ENCODE data around the gene SEMA3B.

SEMA3B gene

DNA sequence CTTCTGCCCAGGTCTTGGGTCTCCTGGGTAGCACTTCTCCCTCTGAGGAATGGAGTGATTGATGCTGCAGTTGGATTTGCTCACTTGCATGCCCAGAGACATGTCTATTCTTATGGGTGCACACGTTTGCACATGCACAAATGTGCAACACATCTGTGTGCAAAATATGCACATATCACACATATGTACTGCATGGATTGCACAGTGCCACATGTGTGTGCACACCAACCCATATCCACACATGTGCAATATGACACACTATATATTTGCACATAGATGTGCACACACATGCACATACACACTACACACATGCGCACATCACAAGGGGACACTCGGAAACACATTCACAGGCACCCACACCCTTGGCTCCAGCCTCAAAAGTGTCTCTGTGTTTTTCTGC lies 671 bp upstream of the SEMA3B start:
- DNase-seq (ENCODE audit: low spot score) = no peak
- Histone ChIP-seq H3K27ac (ENCODE audit: poor library complexity, severe bottlenecking) (peak overlapping the region; percentile 93), H3K27me3 (ENCODE audit: insufficient read depth, poor library complexity, severe bottlenecking) (no peaks in the 10 kb centered on the region), H3K4me1 (ENCODE audit: insufficient read depth, poor library complexity, severe bottlenecking) (peaks cover 43% of the 10 kb centered on the region), H3K9me3 (ENCODE audit: severe bottlenecking) (no peaks in the 10 kb centered on the region), H3K36me3 (ENCODE audit: low read depth) (peaks cover 15% of the 10 kb centered on the region), H3K4me3 (ENCODE audit: severe bottlenecking) (no peak overlapping the region)
- TF ChIP-seq, protein P1, sequence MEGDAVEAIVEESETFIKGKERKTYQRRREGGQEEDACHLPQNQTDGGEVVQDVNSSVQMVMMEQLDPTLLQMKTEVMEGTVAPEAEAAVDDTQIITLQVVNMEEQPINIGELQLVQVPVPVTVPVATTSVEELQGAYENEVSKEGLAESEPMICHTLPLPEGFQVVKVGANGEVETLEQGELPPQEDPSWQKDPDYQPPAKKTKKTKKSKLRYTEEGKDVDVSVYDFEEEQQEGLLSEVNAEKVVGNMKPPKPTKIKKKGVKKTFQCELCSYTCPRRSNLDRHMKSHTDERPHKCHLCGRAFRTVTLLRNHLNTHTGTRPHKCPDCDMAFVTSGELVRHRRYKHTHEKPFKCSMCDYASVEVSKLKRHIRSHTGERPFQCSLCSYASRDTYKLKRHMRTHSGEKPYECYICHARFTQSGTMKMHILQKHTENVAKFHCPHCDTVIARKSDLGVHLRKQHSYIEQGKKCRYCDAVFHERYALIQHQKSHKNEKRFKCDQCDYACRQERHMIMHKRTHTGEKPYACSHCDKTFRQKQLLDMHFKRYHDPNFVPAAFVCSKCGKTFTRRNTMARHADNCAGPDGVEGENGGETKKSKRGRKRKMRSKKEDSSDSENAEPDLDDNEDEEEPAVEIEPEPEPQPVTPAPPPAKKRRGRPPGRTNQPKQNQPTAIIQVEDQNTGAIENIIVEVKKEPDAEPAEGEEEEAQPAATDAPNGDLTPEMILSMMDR (IDR thresholded peaks at IDR 0.05; ENCODE audit: poor library complexity, severe bottlenecking) = no peak
- ATAC-seq (ENCODE audit: low read depth) = no peak

DNA sequence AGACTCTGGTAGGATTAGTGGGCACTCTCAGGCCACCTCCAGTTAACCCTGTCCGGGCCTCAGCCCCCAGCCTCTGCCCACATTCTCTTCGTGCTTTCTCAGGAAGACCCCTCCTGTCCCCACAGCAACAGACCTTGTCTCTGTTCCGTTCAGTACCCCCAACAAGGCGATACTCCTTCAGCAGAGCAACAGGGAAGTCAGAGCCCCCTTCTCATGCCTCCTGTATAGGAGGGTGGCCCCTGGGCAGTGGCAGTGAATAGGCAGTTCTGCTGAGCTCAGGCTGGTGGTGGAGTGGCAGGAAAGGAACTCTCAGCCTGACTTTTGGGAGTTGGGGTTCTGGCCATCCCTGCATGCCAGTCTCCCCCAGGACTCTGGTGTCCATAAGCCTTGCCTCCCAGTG lies 513 bp downstream of the SEMA3B start:
- peaks cover 27% of the 10 kb centered on the region for H3K36me3 ChIP-seq (ENCODE audit: low read depth)
- peak overlapping the region; percentile 45 for H3K4me3 ChIP-seq (ENCODE audit: severe bottlenecking)
- ATAC-seq (ENCODE audit: low read depth) (no peak), DNase-seq (ENCODE audit: low spot score) (no peak)
- no peaks in the 10 kb centered on the region for H3K9me3 ChIP-seq (ENCODE audit: severe bottlenecking)
- peak overlapping the region; percentile 93 for H3K27ac ChIP-seq (ENCODE audit: poor library complexity, severe bottlenecking)
- TF ChIP-seq, protein P1 (IDR thresholded peaks at IDR 0.05; ENCODE audit: poor library complexity, severe bottlenecking) = no peak
- no peaks in the 10 kb centered on the region for H3K27me3 ChIP-seq (ENCODE audit: insufficient read depth, poor library complexity, severe bottlenecking)
- peaks cover 37% of the 10 kb centered on the region for H3K4me1 ChIP-seq (ENCODE audit: insufficient read depth, poor library complexity, severe bottlenecking)

DNA sequence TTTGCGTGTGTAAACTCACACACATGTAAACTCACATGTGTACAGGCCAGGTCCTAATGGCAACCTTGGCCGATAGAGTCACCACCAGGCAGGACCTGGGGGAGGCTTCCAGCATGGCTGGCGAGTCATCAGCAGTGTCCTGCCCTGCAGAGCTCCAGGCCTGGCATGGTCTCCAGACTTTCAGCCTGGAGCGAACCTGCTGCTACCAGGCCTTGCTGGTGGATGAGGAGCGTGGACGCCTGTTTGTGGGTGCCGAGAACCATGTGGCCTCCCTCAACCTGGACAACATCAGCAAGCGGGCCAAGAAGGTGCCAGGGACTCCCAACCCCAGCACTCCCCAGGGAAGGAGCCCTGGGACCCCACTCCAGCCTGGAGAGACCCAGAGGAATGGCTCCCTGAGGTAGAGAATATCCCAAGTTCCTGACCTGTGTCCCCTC lies 1.0 kb downstream of the SEMA3B start:
- H3K27ac ChIP-seq (ENCODE audit: poor library complexity, severe bottlenecking) = peak overlapping the region; percentile 93
- no peaks in the 10 kb centered on the region for H3K27me3 ChIP-seq (ENCODE audit: insufficient read depth, poor library complexity, severe bottlenecking)
- peaks cover 32% of the 10 kb centered on the region for H3K4me1 ChIP-seq (ENCODE audit: insufficient read depth, poor library complexity, severe bottlenecking)
- peak; percentile 8; the same call in 1 of the 3 replicates for ATAC-seq (ENCODE audit: low read depth)
- DNase-seq (ENCODE audit: low spot score) = peak; percentile 69
- peaks cover 32% of the 10 kb centered on the region for H3K36me3 ChIP-seq (ENCODE audit: low read depth)
- H3K4me3 ChIP-seq (ENCODE audit: severe bottlenecking) = peak overlapping the region; percentile 45
- no peaks in the 10 kb centered on the region for H3K9me3 ChIP-seq (ENCODE audit: severe bottlenecking)
- TF ChIP-seq, protein P1 (IDR thresholded peaks at IDR 0.05; ENCODE audit: poor library complexity, severe bottlenecking) = no peak

DNA sequence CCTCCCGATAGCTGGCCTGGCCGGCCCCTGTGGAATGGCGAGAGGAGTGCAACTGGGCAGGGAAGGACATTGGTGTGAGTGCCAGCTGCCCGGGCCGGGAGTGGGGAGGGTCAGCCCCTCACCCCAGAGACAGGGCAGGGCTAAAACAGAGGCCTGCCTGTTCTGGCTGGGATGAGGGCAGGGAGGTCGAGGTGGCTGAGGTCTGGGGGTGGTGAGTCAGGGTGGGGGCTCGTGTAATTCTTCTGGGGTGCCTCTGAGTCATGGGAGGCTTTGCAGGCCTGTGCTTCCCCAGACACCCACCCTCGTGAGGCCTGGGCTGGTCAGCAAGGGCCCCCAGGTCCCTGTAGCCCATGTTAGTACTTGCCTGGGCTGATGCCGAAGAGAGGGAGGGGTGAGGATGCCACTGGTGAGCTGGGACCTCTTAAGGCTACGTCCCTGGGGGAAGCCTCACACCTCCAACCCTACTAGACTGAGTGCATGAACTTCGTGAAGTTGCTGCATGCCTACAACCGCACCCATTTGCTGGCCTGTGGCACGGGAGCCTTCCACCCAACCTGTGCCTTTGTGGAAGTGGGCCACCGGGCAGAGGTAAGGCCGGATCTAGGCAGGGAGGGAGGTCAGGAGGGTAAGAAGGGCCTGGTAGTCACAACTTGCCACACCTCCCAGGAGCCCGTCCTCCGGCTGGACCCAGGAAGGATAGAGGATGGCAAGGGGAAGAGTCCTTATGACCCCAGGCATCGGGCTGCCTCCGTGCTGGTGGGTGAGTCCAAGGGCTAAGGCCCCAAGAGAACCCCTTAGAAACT lies 1.7 kb downstream of the SEMA3B start:
- Histone ChIP-seq H3K36me3 (ENCODE audit: low read depth) (peaks cover 36% of the 10 kb centered on the region), H3K4me1 (ENCODE audit: insufficient read depth, poor library complexity, severe bottlenecking) (peaks cover 26% of the 10 kb centered on the region), H3K4me3 (ENCODE audit: severe bottlenecking) (peak overlapping the region; percentile 45), H3K9me3 (ENCODE audit: severe bottlenecking) (no peaks in the 10 kb centered on the region), H3K27ac (ENCODE audit: poor library complexity, severe bottlenecking) (peak overlapping the region; percentile 93), H3K27me3 (ENCODE audit: insufficient read depth, poor library complexity, severe bottlenecking) (no peaks in the 10 kb centered on the region)
- TF ChIP-seq, protein P1 (IDR thresholded peaks at IDR 0.05; ENCODE audit: poor library complexity, severe bottlenecking) = no peak
- ATAC-seq (ENCODE audit: low read depth) (peak; percentile 3; the same call in 2 of the 3 replicates), DNase-seq (ENCODE audit: low spot score) (no peak)

Data from RWPE2 (cell line).